HUES6 (cell line): Measurements from ENCODE around the gene PDE6D.

Experiments used
- H3K27ac ChIP-seq: 2 replicates; pipeline ENCODE4 v1.7.0; 2013; ENCODE audit warnings: low read depth, mild to moderate bottlenecking, low read length, inconsistent platforms
- H3K27me3 ChIP-seq: 2 replicates; pipeline ENCODE4 v1.6.1; 2013; ENCODE audit warnings: low read length; ENCODE audit not compliant: control insufficient read depth, insufficient read depth
- H3K36me3 ChIP-seq: 2 replicates; pipeline ENCODE4 v1.6.1; 2013; ENCODE audit warnings: low read length; ENCODE audit not compliant: control insufficient read depth, insufficient read depth
- H3K4me1 ChIP-seq: 2 replicates; pipeline ENCODE4 v1.6.1; 2013; ENCODE audit warnings: low read length; ENCODE audit not compliant: control insufficient read depth, insufficient read depth
- H3K4me3 ChIP-seq: 2 replicates; pipeline ENCODE4 v1.5.1; 2013; ENCODE audit warnings: low read depth, low read length
- H3K9ac ChIP-seq: one replicate; pipeline ENCODE4 v1.6.1; 2013; ENCODE audit warnings: mild to moderate bottlenecking, low read length
- H3K9me3 ChIP-seq: 2 replicates; pipeline ENCODE4 v1.6.1; 2013; ENCODE audit warnings: low read depth, low read length; ENCODE audit not compliant: control insufficient read depth, insufficient read depth

The PDE6D gene

GRCh38 chr2:231795525-231796327 is 14.6 kb upstream of the PDE6D start:
- no peaks in the 10 kb centered on the region for H3K4me1 ChIP-seq
- no peak overlapping the region for H3K4me3 ChIP-seq
- no peaks in the 10 kb centered on the region for H3K9me3 ChIP-seq
- H3K36me3 ChIP-seq: peaks cover 79% of the 10 kb centered on the region
- H3K27ac ChIP-seq: no peak overlapping the region
- no peak overlapping the region for H3K9ac ChIP-seq
- H3K27me3 ChIP-seq: no peaks in the 10 kb centered on the region

GRCh38 chr2:231794383-231794782 is 13.3 kb upstream of the PDE6D start:
- Histone ChIP-seq H3K4me1 (no peaks in the 10 kb centered on the region), H3K9me3 (no peaks in the 10 kb centered on the region), H3K27ac (no peak overlapping the region), H3K27me3 (no peaks in the 10 kb centered on the region), H3K4me3 (no peak overlapping the region), H3K36me3 (peaks cover 78% of the 10 kb centered on the region), H3K9ac (no peak overlapping the region)

GRCh38 chr2:231791107-231791506 is 10.0 kb upstream of the PDE6D start:
- Histone ChIP-seq H3K36me3 (peaks cover 64% of the 10 kb centered on the region), H3K27ac (no peak overlapping the region), H3K27me3 (no peaks in the 10 kb centered on the region), H3K4me1 (peaks cover 6% of the 10 kb centered on the region; the same call in 1 of the 2 replicates), H3K9ac (no peak overlapping the region), H3K4me3 (no peak overlapping the region), H3K9me3 (no peaks in the 10 kb centered on the region)

GRCh38 chr2:231786917-231787292 is 5.8 kb upstream of the PDE6D start:
- Histone ChIP-seq H3K4me1 (peaks cover 12% of the 10 kb centered on the region), H3K27ac (no peak overlapping the region), H3K36me3 (peaks cover 30% of the 10 kb centered on the region), H3K9ac (peak overlapping the region; percentile 84), H3K27me3 (no peaks in the 10 kb centered on the region), H3K4me3 (peak overlapping the region; percentile 79), H3K9me3 (no peaks in the 10 kb centered on the region)

GRCh38 chr2:231786177-231786916 is 5.3 kb upstream of the PDE6D start, which contains the start of gene COPS7B:
Gene COPS7B (plus strand): TSS chr2:231786445. CDS start chr2:231788571, 2,126 bp downstream.
- peak within 1 kb of the TSS; percentile 79 for H3K4me3 ChIP-seq
- no peaks in the 10 kb centered on the region for H3K27me3 ChIP-seq
- H3K9me3 ChIP-seq: no peaks in the 10 kb centered on the region
- peaks cover 24% of the 10 kb centered on the region for H3K36me3 ChIP-seq
- H3K9ac ChIP-seq: peak within 1 kb of the TSS; percentile 93
- H3K27ac ChIP-seq: peak within 1 kb of the TSS; percentile 73
- H3K4me1 ChIP-seq: peaks cover 12% of the 10 kb centered on the region

GRCh38 chr2:231785822-231786176 is 4.7 kb upstream of the PDE6D start:
- H3K9me3 ChIP-seq: no peaks in the 10 kb centered on the region
- peaks cover 20% of the 10 kb centered on the region for H3K36me3 ChIP-seq
- peak overlapping the region; percentile 93 for H3K9ac ChIP-seq
- peaks cover 12% of the 10 kb centered on the region for H3K4me1 ChIP-seq
- H3K27ac ChIP-seq: peak overlapping the region; percentile 73
- no peaks in the 10 kb centered on the region for H3K27me3 ChIP-seq
- peak overlapping the region; percentile 79 for H3K4me3 ChIP-seq

- Histone ChIP-seq H3K9ac (peak overlapping the region; percentile 93), H3K4me3 (peak overlapping the region; percentile 79), H3K9me3 (no peaks in the 10 kb centered on the region), H3K27ac (peak overlapping the region; percentile 73; the same call in 1 of the 2 replicates), H3K27me3 (no peaks in the 10 kb centered on the region), H3K4me1 (peaks cover 12% of the 10 kb centered on the region), H3K36me3 (peaks cover 19% of the 10 kb centered on the region)
Measured at GRCh38 chr2:231785413-231785812, 4.3 kb upstream of the PDE6D start.

GRCh38 chr2:231781798-231782726 is 980 bp upstream of the PDE6D start:
- Histone ChIP-seq H3K27me3 (peaks cover 3% of the 10 kb centered on the region; the same call in 1 of the 2 replicates), H3K4me3 (peak overlapping the region; percentile 76), H3K4me1 (peaks cover 13% of the 10 kb centered on the region), H3K9me3 (no peaks in the 10 kb centered on the region), H3K9ac (peak overlapping the region; percentile 70), H3K27ac (no peak overlapping the region), H3K36me3 (no peaks in the 10 kb centered on the region)

- Histone ChIP-seq H3K36me3 (no peaks in the 10 kb centered on the region), H3K4me1 (0 out of 2 replicates have a peak, but pooled peaks cover 5% of the 10 kb centered on the region), H3K9ac (no peak overlapping the region), H3K9me3 (no peaks in the 10 kb centered on the region), H3K27me3 (peaks cover 3% of the 10 kb centered on the region; the same call in 1 of the 2 replicates), H3K27ac (no peak overlapping the region), H3K4me3 (peak overlapping the region; percentile 76)
Measured at GRCh38 chr2:231780123-231780908, 766 bp downstream of the PDE6D start.
